Esophagus squamous epithelium (tissue), 5 donors: ENCODE results near the gene TRIM62. TPM values are rescaled to one million over a fixed set of nuclear protein-coding genes. Genes with fewer than 3 reads are reported as not detected.

Source experiments
- DNase-seq: peaks from one replicate; lab custom pipeline; 2025; lab: John Stamatoyannopoulos, UW
- H3K27ac ChIP-seq, 4 donors: fragments of 200-600 bp; sonication (generic); one replicate each; pipeline ENCODE4 v1.5.1; 2016 to 2019; ENCODE audit warnings: mild to moderate bottlenecking in 1 of 4
- H3K27me3 ChIP-seq, 4 donors: fragments of 200-600 bp; sonication (generic); 1 replicate in 3 of 4; 2 replicates in 1 of 4; pipeline versions ENCODE4 v1.5.1 to v1.6.0; 2017 to 2021; ENCODE audit warnings: antibody characterized with exemption in 1 of 4
- H3K36me3 ChIP-seq, 3 donors: fragments of 200-600 bp; sonication (generic); one replicate each; pipeline ENCODE4 v1.5.1; 2016 to 2019
- H3K4me1 ChIP-seq, 3 donors: fragments of 200-600 bp; sonication (generic); one replicate each; pipeline ENCODE4 v1.5.1; 2017 to 2019
- H3K4me3 ChIP-seq, 4 donors: fragments of 200-600 bp; sonication (generic); 1 replicate in 3 of 4; 2 replicates in 1 of 4; pipeline ENCODE4 v1.5.1; 2016 to 2019; ENCODE audit warnings: mild to moderate bottlenecking in 2 of 4, moderate library complexity in 1 of 4
- H3K9me3 ChIP-seq, 3 donors: fragments of 200-600 bp; sonication (generic); one replicate each; pipeline ENCODE4 v1.5.1; 2016 to 2019
- POLR2A ChIP-seq, 4 donors: fragments of 450-650 bp; IDR thresholded peaks; one replicate each; pipeline ENCODE4 v1.6.1; 2017; ENCODE audit warnings: antibody characterized with exemption in 4 of 4, mild to moderate bottlenecking in 4 of 4, moderate library complexity in 3 of 4
- WGBS, 2 donors: methylation state at CpG; one replicate each; pipeline ENCODE4 v1.1.5; 2018; 5-methylcytosine and 5-hydroxymethylcytosine counted together
- intact Hi-C: fragments of 100-400 bp; cut with DNase I; formaldehyde crosslinking; loops from one replicate; pipeline ENCODE4 v1.15.0; 2022
- total RNA-seq, 4 donors: library from RNA; depleted of rRNA; stranded (reverse); fragments of >200 nt; gene quantifications; one replicate each; pipeline ENCODE4 v1.1.0, GENCODE V29; 2016
- TF ChIP-seq, protein P1 (sequence below), 6 experiments: fragments of 450-650 bp in 4 of 6; fragments of 200-600 bp in 2 of 6; sonication (generic) in 2 of 6; IDR thresholded peaks; one replicate each; pipeline ENCODE4 v1.5.1; 2016 to 2019; ENCODE audit warnings: antibody characterized with exemption in 6 of 6, mild to moderate bottlenecking in 4 of 6, moderate library complexity in 4 of 6
- donor health status: DM: yes; HTN: yes; CAD: no.

TRIM62 gene
- total RNA-seq, 4 donors from 2014 or later, result 5.4 to 17.7 (median 8.0) TPM

DNA sequence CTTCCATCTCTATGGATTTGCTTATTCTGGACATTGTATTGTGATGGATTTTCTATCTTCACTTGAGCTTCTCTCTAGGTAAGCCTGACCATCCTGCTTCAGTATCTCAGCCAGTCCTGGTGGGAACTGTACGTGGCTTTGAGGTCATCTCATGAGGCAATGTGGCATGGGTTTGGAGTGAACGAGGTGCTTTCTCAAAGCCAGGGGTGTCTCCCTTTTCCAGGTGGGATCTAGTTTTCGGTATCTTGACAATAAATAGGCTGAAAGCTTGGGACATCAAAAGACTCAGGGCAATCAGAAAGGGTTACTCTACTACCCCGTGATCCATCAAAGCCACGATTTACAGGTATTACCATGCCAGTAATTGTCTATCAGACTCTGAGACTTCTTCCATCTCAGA lies 60.1 kb downstream of the TRIM62 start:
- Histone ChIP-seq H3K27me3 (no peaks in the 10 kb centered on the region), H3K9me3 (no peaks in the 10 kb centered on the region), H3K4me1 (peaks cover 5 to 44% (median 8%) of the 10 kb centered on the region in 3 donors), H3K27ac (no peak overlapping the region), H3K36me3 (no peaks in the 10 kb centered on the region), H3K4me3 (no peak overlapping the region)
- DNase-seq, result no peak
- intact Hi-C loops, result no loop called here
- TF ChIP-seq, protein P1, sequence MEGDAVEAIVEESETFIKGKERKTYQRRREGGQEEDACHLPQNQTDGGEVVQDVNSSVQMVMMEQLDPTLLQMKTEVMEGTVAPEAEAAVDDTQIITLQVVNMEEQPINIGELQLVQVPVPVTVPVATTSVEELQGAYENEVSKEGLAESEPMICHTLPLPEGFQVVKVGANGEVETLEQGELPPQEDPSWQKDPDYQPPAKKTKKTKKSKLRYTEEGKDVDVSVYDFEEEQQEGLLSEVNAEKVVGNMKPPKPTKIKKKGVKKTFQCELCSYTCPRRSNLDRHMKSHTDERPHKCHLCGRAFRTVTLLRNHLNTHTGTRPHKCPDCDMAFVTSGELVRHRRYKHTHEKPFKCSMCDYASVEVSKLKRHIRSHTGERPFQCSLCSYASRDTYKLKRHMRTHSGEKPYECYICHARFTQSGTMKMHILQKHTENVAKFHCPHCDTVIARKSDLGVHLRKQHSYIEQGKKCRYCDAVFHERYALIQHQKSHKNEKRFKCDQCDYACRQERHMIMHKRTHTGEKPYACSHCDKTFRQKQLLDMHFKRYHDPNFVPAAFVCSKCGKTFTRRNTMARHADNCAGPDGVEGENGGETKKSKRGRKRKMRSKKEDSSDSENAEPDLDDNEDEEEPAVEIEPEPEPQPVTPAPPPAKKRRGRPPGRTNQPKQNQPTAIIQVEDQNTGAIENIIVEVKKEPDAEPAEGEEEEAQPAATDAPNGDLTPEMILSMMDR (IDR thresholded peaks at IDR 0.05), result no peak
- TF ChIP-seq POLR2A (IDR thresholded peaks at IDR 0.05), result no peak
- WGBS, 2 donors, result 84 to 90% methylated on average over 2 to 5 of the region's 5 CpGs

DNA sequence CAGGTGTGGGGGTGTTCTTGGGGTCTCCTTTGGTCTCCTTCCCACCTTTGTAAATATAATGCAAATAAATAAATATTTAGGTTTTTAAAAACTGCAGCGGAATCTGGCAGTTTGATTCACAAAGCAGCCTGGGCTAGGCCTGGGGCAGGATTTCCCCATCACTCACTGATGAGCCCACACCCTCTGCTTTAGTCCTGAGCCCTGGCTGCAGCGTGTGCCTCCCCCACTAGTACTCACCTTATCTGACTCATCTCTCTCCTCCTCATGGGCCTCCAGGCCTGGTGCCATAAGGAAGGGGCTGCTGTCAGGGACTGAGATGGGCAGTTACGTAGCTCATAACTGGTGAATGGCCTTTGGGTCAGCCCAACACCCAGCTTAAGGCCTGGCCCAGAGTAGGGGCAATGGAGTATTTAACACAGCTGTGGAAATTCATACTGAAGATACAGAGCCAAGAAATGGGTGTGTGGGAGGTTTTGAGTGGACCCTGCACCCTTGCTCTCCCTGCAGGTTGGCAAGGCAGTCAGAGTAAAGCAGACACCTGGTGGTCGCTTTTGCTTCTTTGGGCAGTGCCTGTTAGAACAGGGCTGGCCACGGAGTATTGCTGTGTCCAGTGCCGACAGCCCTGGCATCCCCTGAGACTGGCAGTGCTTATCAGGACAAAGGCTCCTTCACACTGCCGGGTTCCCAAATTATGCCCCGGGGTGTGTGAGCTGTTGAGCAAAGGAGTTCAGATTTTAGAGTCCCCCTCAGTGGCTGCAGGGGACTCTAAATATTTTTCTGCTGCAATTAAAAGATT lies 61.2 kb downstream of the TRIM62 start:
- Histone ChIP-seq H3K27ac (no peak overlapping the region), H3K27me3 (no peaks in the 10 kb centered on the region), H3K9me3 (no peaks in the 10 kb centered on the region), H3K4me3 (no peak overlapping the region), H3K4me1 (peaks cover 0 to 33% (median 2%) of the 10 kb centered on the region in 3 donors), H3K36me3 (no peaks in the 10 kb centered on the region)
- intact Hi-C loops, result no loop called here
- TF ChIP-seq POLR2A (IDR thresholded peaks at IDR 0.05), result no peak
- TF ChIP-seq, protein P1 (IDR thresholded peaks at IDR 0.05), result no peak
- WGBS, 2 donors, result 59 to 63% methylated on average over 6 to 7 of the region's 8 CpGs
- DNase-seq, result no peak

DNA sequence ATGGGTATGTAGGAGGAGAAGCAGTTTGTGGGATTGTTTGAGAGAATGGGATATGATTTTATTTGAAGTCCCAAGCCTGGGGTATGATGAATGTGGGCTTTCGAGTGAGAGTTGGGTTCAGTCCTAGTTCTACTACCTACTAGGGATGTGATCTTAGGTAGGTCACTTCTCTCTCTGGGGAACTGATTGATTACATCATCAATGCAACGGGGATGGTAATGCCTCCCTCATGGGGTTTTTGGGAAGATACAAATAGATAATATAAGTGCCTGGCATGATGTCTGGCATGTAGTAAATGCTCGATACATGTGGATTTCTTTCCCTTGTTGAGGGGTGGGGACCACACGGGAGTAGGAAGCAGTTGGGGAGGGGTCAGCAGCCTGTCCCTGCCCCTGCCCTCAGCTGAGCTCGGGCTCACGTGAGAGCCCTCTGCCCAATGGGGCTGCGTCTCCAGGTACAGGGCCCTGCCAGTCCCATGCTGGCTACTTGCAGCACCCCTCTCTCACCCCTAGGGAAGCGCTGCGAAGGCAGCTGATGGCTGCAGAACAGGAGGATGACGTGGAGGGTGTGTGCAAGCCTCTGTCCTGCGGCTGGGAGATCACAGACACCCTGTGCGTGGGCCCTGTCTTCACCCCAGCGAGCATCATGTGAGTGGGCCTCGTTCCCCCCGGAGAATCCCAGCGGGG lies 62.2 kb downstream of the TRIM62 start:
- no peak for TF ChIP-seq POLR2A (IDR thresholded peaks at IDR 0.05)
- TF ChIP-seq, protein P1 (IDR thresholded peaks at IDR 0.05), result no peak
- H3K27me3 ChIP-seq, result no peaks in the 10 kb centered on the region
- no peaks in the 10 kb centered on the region for H3K36me3 ChIP-seq
- WGBS, 2 donors, result 69 to 72% methylated on average over 10 to 14 of the region's 16 CpGs
- intact Hi-C loops, result loop anchor here (10.0 kb wide), 1 partner anchor 245 kb away; no protein-coding TSS in a partner anchor
- H3K4me3 ChIP-seq, result no peak overlapping the region
- H3K4me1 ChIP-seq, result peaks cover 0 to 30% (median 2%) of the 10 kb centered on the region in 3 donors
- no peaks in the 10 kb centered on the region for H3K9me3 ChIP-seq
- no peak overlapping the region for H3K27ac ChIP-seq
- DNase-seq, result no peak

DNA sequence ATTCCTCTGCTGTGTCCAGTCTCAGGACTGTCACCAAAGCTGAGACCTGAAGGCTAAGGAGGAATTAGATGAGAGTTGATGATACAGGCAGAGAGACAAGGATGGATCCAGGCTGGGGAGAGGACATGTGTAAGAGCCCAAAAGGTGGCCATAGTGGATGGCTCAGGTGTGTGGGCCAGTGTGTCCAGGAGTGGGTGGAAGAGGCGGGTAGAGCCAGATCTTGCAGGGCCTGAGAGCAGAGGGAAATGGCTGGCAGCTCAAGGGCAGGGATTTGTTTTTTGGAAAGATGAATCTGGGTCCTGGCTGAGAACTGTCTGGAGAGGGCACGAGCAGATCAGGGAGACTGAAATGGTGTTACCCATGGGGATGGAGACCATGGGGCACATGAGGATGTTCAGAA lies 62.8 kb downstream of the TRIM62 start:
- intact Hi-C loops, result loop anchor here (10.0 kb wide), 1 partner anchor 246 kb away; no protein-coding TSS in a partner anchor
- TF ChIP-seq, protein P1 (IDR thresholded peaks at IDR 0.05), result no peak
- no peak for TF ChIP-seq POLR2A (IDR thresholded peaks at IDR 0.05)
- no peak for DNase-seq
- Histone ChIP-seq H3K4me3 (no peak overlapping the region), H3K9me3 (no peaks in the 10 kb centered on the region), H3K27ac (no peak overlapping the region), H3K27me3 (no peaks in the 10 kb centered on the region), H3K4me1 (peaks cover 0 to 30% (median 2%) of the 10 kb centered on the region in 3 donors), H3K36me3 (no peaks in the 10 kb centered on the region)
- WGBS, 2 donors, result 76 to 78% methylated on average over 2 of the region's 2 CpGs

DNA sequence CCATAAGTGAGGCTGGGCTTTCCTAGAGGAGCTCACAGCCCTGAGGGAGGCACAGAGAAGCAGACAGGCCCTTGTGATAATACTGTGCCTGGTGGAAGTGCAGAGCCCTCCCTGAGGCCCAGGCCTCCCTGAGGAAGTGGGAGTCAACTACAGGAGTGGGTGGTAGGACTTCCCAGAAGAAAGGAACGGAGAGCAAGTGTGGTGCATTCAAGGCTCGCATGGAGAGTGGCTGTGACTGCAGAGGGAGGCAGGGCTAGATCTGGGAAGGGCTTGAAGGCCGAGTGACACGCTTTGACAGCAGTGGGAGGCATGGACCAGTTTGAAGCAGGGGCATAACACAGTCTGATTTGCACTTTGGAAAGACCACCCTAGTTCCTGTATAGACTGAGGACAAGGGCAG lies 63.6 kb downstream of the TRIM62 start:
- H3K27me3 ChIP-seq, result no peaks in the 10 kb centered on the region
- intact Hi-C loops, result loop anchor here (10.0 kb wide), 1 partner anchor 247 kb away; no protein-coding TSS in a partner anchor
- no peak overlapping the region for H3K27ac ChIP-seq
- DNase-seq, result no peak
- peaks cover 0 to 23% (median 0%) of the 10 kb centered on the region in 3 donors for H3K4me1 ChIP-seq
- 87 to 95% methylated on average over 2 to 3 of the region's 4 CpGs for WGBS, 2 donors
- TF ChIP-seq, protein P1 (IDR thresholded peaks at IDR 0.05), result no peak
- TF ChIP-seq POLR2A (IDR thresholded peaks at IDR 0.05), result no peak
- H3K4me3 ChIP-seq, result no peak overlapping the region
- no peaks in the 10 kb centered on the region for H3K36me3 ChIP-seq
- no peaks in the 10 kb centered on the region for H3K9me3 ChIP-seq
